HepG2 (cell line): ENCODE measurements around the gene SELENOM. TPM values are rescaled to one million over a fixed set of nuclear protein-coding genes. Genes with fewer than 3 reads are reported as not detected.
A peak's percentile ranks its signal among the peaks of the same experiment; 100 is the strongest.

Experiments
- BRD4 ChIP-seq: sonication (generic); formaldehyde crosslinking; IDR thresholded peaks from 2 replicates; pipeline ENCODE4 v1.4.0; 2020; ENCODE audit warnings: missing genetic modification reagents
- EZH2 ChIP-seq: conservative IDR thresholded peaks from 2 replicates; pipeline ENCODE4 v1.6.1; 2012; ENCODE audit warnings: mild to moderate bottlenecking, low read depth, low read length, moderate library complexity
- FIP1L1 ChIP-seq: fragments of 200-400 bp; formaldehyde crosslinking; IDR thresholded peaks from 2 replicates; pipeline ENCODE4 v1.6.1; 2018; ENCODE audit warnings: low read depth, mild to moderate bottlenecking, low read length, moderate library complexity, borderline replicate concordance; ENCODE audit not compliant: insufficient read depth
- GTF2F1 ChIP-seq: fragments of 150-350 bp; IDR thresholded peaks from 2 replicates; pipeline ENCODE4 v1.6.1; 2014; ENCODE audit warnings: low read length
- MED1 ChIP-seq: sonication (generic); formaldehyde crosslinking; IDR thresholded peaks from 2 replicates; pipeline ENCODE4 v1.4.0; 2020; ENCODE audit warnings: missing genetic modification reagents
- MEIS1 ChIP-seq: sonication (generic); formaldehyde crosslinking; IDR thresholded peaks from 2 replicates; pipeline ENCODE4 v1.9.0; 2021; ENCODE audit warnings: mild to moderate bottlenecking, missing genetic modification reagents, moderate library complexity, borderline replicate concordance
- MYNN ChIP-seq: sonication (generic); formaldehyde crosslinking; IDR thresholded peaks from 2 replicates; pipeline ENCODE4 v1.4.0; 2020; ENCODE audit warnings: mild to moderate bottlenecking, low read depth, missing genetic modification reagents
- PHF20 ChIP-seq: sonication (generic); formaldehyde crosslinking; IDR thresholded peaks from 2 replicates; pipeline ENCODE4 v1.5.0; 2020; ENCODE audit warnings: mild to moderate bottlenecking, missing genetic modification reagents
- TAF1 ChIP-seq: sonication (generic); formaldehyde crosslinking; IDR thresholded peaks from 2 replicates; pipeline ENCODE4 v1.4.0; 2020; ENCODE audit warnings: missing genetic modification reagents
- TCF7 ChIP-seq: sonication (generic); IDR thresholded peaks from 2 replicates; pipeline ENCODE4 v1.6.1; 2016; ENCODE audit warnings: antibody characterized with exemption, low read depth
- TMF1 ChIP-seq: sonication (generic); formaldehyde crosslinking; IDR thresholded peaks from 2 replicates; pipeline ENCODE4 v1.8.1; 2022; ENCODE audit warnings: low read depth, missing genetic modification reagents
- TOPORS ChIP-seq: sonication (generic); formaldehyde crosslinking; IDR thresholded peaks from 2 replicates; pipeline ENCODE4 v1.8.0; 2023; ENCODE audit warnings: mild to moderate bottlenecking, missing genetic modification reagents
- ZBTB37 ChIP-seq: sonication (generic); formaldehyde crosslinking; IDR thresholded peaks from 2 replicates; pipeline ENCODE4 v1.4.0; 2020; ENCODE audit warnings: mild to moderate bottlenecking, missing genetic modification reagents
- ZEB1 ChIP-seq: IDR thresholded peaks from 2 replicates; pipeline ENCODE4 v1.6.1; 2012; ENCODE audit warnings: mild to moderate bottlenecking, low read depth, inconsistent platforms; ENCODE audit not compliant: insufficient replicate concordance
- ZNF337 ChIP-seq: sonication (generic); formaldehyde crosslinking; IDR thresholded peaks from 2 replicates; pipeline ENCODE4 v1.5.1; 2020; ENCODE audit warnings: missing genetic modification reagents, low read depth, mild to moderate bottlenecking, borderline replicate concordance
- ZNF703 ChIP-seq: sonication (generic); formaldehyde crosslinking; IDR thresholded peaks from 2 replicates; pipeline ENCODE4 v1.5.1; 2020; ENCODE audit warnings: missing genetic modification reagents, mild to moderate bottlenecking, moderate library complexity, borderline replicate concordance
- ZNF790 ChIP-seq: sonication (generic); formaldehyde crosslinking; IDR thresholded peaks from 2 replicates; pipeline ENCODE4 v1.8.0; 2022; ENCODE audit warnings: missing genetic modification reagents, mild to moderate bottlenecking, borderline replicate concordance
- polyA plus RNA-seq, 8 experiments: library from polyadenylated mRNA; depleted of rRNA in 3 of 8; stranded (reverse) in 7 of 8; unstranded in 1 of 8; fragments of >200 nt; fragmentation: Illumina TruSeq in 4 of 8; extraction: Trizol in 4 of 8; gene quantifications; 2 replicates each; pipeline versions ENCODE4 v1.2.1 to v1.2.3, GENCODE V29; 2011 to 2016; ENCODE audit warnings: low read depth in 4 of 8, missing spikeins in 1 of 8, mixed read lengths in 1 of 8; ENCODE audit not compliant: insufficient read depth in 1 of 8
- total RNA-seq, 5 experiments: library from RNA; depleted of rRNA; stranded (reverse); fragments of >200 nt; fragmentation: Illumina TruSeq; extraction: Trizol; gene quantifications; 2 replicates each; pipeline ENCODE4 v1.2.3, GENCODE V29; 2016; ENCODE audit warnings: low read depth in 1 of 5
- TF ChIP-seq, protein P1 (sequence below): sonication (generic); formaldehyde crosslinking; IDR thresholded peaks from 2 replicates; pipeline ENCODE4 v1.5.0; 2020; ENCODE audit warnings: mild to moderate bottlenecking, low read depth, missing genetic modification reagents, borderline replicate concordance
- TF ChIP-seq, protein P2 (sequence below): sonication (generic); formaldehyde crosslinking; IDR thresholded peaks from 2 replicates; pipeline ENCODE4 v1.4.0; 2020; ENCODE audit warnings: missing genetic modification reagents, borderline replicate concordance

Gene SELENOM
- total and polyA plus RNA-seq, 2 of the 13 experiments (the other 11 are each of a cell fraction or from before 2014, with no cell fraction given): 4.1 to 4.3 TPM

DNA sequence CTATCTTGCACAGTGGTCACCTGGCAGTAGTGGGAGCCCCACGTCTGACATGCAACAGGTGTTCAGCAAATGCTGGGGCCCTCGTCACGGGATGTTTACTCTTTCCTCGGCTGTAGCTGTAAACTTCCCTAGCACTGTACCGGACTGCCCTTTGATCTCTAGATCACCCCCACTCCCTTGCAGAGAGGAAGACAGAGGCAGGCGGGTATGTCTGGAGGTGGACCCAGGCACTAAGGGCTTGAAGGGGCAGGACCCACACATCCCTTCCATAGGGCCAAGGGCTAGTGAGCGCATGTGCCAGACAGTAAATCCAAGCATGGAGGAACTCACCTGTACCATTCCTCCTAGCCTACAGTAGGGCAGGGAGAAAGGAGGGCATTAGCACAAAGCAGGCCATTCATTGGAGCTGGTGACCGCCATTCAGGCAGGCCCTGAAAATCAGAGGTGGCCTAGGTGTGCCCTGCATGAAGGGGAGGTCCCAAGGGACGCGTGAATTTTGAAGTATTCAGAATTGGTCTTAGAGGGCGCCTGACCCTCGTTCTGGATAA lies 28.2 kb downstream of the SELENOM start (continued):
- no peak; the same call in 1 of the 2 replicates for TF ChIP-seq MEIS1
- no peak for TF ChIP-seq MYNN (CRISPR knock-in tag)
- TF ChIP-seq ZNF337 (CRISPR knock-in tag): no peak
- no peak for TF ChIP-seq FIP1L1
- TF ChIP-seq MED1 (CRISPR knock-in tag): peak; percentile 85
- TF ChIP-seq ZEB1: peak; percentile 91
- TF ChIP-seq, protein P1, sequence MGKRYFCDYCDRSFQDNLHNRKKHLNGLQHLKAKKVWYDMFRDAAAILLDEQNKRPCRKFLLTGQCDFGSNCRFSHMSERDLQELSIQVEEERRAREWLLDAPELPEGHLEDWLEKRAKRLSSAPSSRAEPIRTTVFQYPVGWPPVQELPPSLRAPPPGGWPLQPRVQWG (CRISPR knock-in tag): no peak
- no peak for TF ChIP-seq BRD4 (CRISPR knock-in tag)
- no peak for TF ChIP-seq TMF1 (CRISPR knock-in tag)
- TF ChIP-seq TCF7: peak; percentile 50; the same call in 1 of the 2 replicates
- 0 out of 2 replicates have a peak, but pooled peaks have one; percentile 41 for TF ChIP-seq ZNF790 (CRISPR knock-in tag)
- no peak for TF ChIP-seq TOPORS (CRISPR knock-in tag)
- TF ChIP-seq, protein P2, sequence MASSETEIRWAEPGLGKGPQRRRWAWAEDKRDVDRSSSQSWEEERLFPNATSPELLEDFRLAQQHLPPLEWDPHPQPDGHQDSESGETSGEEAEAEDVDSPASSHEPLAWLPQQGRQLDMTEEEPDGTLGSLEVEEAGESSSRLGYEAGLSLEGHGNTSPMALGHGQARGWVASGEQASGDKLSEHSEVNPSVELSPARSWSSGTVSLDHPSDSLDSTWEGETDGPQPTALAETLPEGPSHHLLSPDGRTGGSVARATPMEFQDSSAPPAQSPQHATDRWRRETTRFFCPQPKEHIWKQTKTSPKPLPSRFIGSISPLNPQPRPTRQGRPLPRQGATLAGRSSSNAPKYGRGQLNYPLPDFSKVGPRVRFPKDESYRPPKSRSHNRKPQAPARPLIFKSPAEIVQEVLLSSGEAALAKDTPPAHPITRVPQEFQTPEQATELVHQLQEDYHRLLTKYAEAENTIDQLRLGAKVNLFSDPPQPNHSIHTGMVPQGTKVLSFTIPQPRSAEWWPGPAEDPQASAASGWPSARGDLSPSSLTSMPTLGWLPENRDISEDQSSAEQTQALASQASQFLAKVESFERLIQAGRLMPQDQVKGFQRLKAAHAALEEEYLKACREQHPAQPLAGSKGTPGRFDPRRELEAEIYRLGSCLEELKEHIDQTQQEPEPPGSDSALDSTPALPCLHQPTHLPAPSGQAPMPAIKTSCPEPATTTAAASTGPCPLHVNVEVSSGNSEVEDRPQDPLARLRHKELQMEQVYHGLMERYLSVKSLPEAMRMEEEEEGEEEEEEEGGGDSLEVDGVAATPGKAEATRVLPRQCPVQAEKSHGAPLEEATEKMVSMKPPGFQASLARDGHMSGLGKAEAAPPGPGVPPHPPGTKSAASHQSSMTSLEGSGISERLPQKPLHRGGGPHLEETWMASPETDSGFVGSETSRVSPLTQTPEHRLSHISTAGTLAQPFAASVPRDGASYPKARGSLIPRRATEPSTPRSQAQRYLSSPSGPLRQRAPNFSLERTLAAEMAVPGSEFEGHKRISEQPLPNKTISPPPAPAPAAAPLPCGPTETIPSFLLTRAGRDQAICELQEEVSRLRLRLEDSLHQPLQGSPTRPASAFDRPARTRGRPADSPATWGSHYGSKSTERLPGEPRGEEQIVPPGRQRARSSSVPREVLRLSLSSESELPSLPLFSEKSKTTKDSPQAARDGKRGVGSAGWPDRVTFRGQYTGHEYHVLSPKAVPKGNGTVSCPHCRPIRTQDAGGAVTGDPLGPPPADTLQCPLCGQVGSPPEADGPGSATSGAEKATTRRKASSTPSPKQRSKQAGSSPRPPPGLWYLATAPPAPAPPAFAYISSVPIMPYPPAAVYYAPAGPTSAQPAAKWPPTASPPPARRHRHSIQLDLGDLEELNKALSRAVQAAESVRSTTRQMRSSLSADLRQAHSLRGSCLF: no peak
- TF ChIP-seq ZNF703 (CRISPR knock-in tag): no peak
- TF ChIP-seq EZH2: no peak
- no peak for TF ChIP-seq ZBTB37 (CRISPR knock-in tag)
- no peak for TF ChIP-seq PHF20 (CRISPR knock-in tag)
- TF ChIP-seq GTF2F1: no peak
- TF ChIP-seq TAF1 (CRISPR knock-in tag): peak; percentile 33; the same call in 1 of the 2 replicates
